HEK293 (cell line): Measurements from ENCODE around the gene SARS2.
A peak's percentile ranks its signal among the peaks of the same experiment; 100 is the strongest.

Source experiments
- HIC1 ChIP-seq: fragments of 450-650 bp; formaldehyde crosslinking; IDR thresholded peaks from 2 replicates; pipeline ENCODE4 v1.5.1; 2016; ENCODE audit warnings: missing biosample characterization, missing genetic modification characterization
- PRDM10 ChIP-seq: fragments of 450-650 bp; formaldehyde crosslinking; IDR thresholded peaks from 2 replicates; pipeline ENCODE4 v1.5.1; 2016; ENCODE audit warnings: missing biosample characterization, missing genetic modification characterization
- SCRT2 ChIP-seq: fragments of 450-650 bp; formaldehyde crosslinking; IDR thresholded peaks from 2 replicates; pipeline ENCODE4 v1.5.1; 2016; ENCODE audit warnings: missing biosample characterization, missing genetic modification characterization
- SP2 ChIP-seq: fragments of 450-650 bp; formaldehyde crosslinking; IDR thresholded peaks from 2 replicates; pipeline ENCODE4 v1.5.1; 2016; ENCODE audit warnings: missing biosample characterization, missing genetic modification characterization
- WT1 ChIP-seq: fragments of 450-650 bp; formaldehyde crosslinking; IDR thresholded peaks from 2 replicates; pipeline ENCODE4 v1.5.1; 2016; ENCODE audit warnings: missing biosample characterization, missing genetic modification characterization
- ZBTB10 ChIP-seq: fragments of 450-650 bp; formaldehyde crosslinking; IDR thresholded peaks from 2 replicates; pipeline ENCODE4 v1.5.1; 2016; ENCODE audit warnings: missing biosample characterization, missing genetic modification characterization
- ZBTB11 ChIP-seq: fragments of 450-650 bp; formaldehyde crosslinking; conservative IDR thresholded peaks from 2 replicates; pipeline ENCODE4 v1.5.1; 2016; ENCODE audit warnings: low read depth, missing biosample characterization, missing genetic modification characterization
- ZEB2 ChIP-seq: fragments of 450-650 bp; formaldehyde crosslinking; IDR thresholded peaks from 2 replicates; pipeline ENCODE4 v1.5.1; 2016; ENCODE audit warnings: missing biosample characterization, missing genetic modification characterization
- ZFHX2 ChIP-seq: fragments of 450-650 bp; formaldehyde crosslinking; conservative IDR thresholded peaks from 2 replicates; pipeline ENCODE4 v1.5.1; 2016; ENCODE audit warnings: missing biosample characterization, missing genetic modification characterization
- ZIC2 ChIP-seq: fragments of 450-650 bp; formaldehyde crosslinking; IDR thresholded peaks from 2 replicates; pipeline ENCODE4 v1.5.1; 2016; ENCODE audit warnings: missing biosample characterization, missing genetic modification characterization
- ZNF155 ChIP-seq: fragments of 450-650 bp; formaldehyde crosslinking; IDR thresholded peaks from 2 replicates; pipeline ENCODE4 v1.5.1; 2016; ENCODE audit warnings: missing biosample characterization, missing genetic modification characterization
- ZNF174 ChIP-seq: fragments of 450-650 bp; formaldehyde crosslinking; IDR thresholded peaks from 2 replicates; pipeline ENCODE4 v1.5.0; 2017; ENCODE audit warnings: missing biosample characterization, mild to moderate bottlenecking, missing genetic modification characterization
- ZNF394 ChIP-seq: fragments of 450-650 bp; formaldehyde crosslinking; IDR thresholded peaks from 2 replicates; pipeline ENCODE4 v1.5.1; 2016; ENCODE audit warnings: missing biosample characterization, missing genetic modification characterization, mild to moderate bottlenecking, moderate library complexity, borderline replicate concordance
- ZNF423 ChIP-seq: fragments of 450-650 bp; formaldehyde crosslinking; IDR thresholded peaks from 2 replicates; pipeline ENCODE4 v1.5.1; 2016; ENCODE audit warnings: missing biosample characterization, missing genetic modification characterization
- ZNF548 ChIP-seq: fragments of 450-650 bp; formaldehyde crosslinking; IDR thresholded peaks from 2 replicates; pipeline ENCODE4 v1.5.1; 2016; ENCODE audit warnings: missing biosample characterization, missing genetic modification characterization
- ZNF701 ChIP-seq: fragments of 450-650 bp; formaldehyde crosslinking; IDR thresholded peaks from 2 replicates; pipeline ENCODE4 v1.5.1; 2016; ENCODE audit warnings: missing biosample characterization, missing genetic modification characterization
- ZNF785 ChIP-seq: fragments of 450-650 bp; formaldehyde crosslinking; IDR thresholded peaks from 2 replicates; pipeline ENCODE4 v1.5.1; 2016; ENCODE audit warnings: missing biosample characterization, missing genetic modification characterization
- TF ChIP-seq, protein P1 (sequence below): fragments of 450-650 bp; formaldehyde crosslinking; IDR thresholded peaks from 2 replicates; pipeline ENCODE4 v1.5.1; 2016; ENCODE audit warnings: missing biosample characterization, missing genetic modification characterization
- TF ChIP-seq, protein P2 (sequence below): fragments of 450-650 bp; formaldehyde crosslinking; conservative IDR thresholded peaks from 2 replicates; pipeline ENCODE4 v1.5.1; 2016; ENCODE audit warnings: low read depth, missing biosample characterization, missing genetic modification characterization

Gene SARS2

DNA sequence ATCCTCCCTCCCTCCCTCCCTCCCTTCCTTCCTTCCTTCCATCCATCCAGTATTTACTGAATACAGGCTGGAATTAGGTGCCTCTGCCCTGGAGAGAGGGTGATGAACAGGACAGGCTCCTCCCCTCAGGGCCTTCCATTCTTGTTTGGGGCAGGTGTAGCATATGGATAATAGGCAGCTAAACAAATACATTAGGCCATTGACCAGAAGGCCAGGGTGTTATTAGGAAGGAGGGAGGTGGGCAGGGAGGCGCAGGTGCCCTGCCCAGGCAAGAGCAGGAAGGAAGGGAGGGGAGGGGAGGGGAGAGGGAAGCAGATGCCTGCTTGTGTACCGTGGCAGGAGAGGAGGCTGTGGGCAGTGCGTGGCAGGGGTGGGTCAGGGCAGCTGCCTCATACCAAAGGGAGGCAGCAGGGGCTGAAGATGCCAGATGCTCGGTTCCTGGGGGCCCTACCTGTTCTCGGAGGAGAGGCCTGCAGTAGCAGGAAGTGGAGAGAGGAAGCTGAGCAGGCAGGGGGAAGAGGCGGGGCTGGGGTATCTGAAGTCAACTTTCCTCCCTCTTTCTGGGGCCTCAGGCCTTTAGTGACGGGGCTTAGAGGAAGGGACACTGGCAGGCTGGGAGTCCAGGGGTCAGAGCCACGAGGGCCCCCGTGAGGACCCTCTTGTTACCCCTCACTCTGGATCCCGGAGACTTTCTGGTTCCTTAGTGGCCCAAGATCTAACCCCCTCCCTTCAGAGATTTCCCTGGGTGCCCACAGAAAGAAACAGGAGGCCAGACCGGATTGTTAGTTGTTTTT lies 52.6 kb downstream of the SARS2 start, which contains the start of gene RINL (continued):
- peak; percentile 60 for TF ChIP-seq SCRT2
- TF ChIP-seq, protein P1, sequence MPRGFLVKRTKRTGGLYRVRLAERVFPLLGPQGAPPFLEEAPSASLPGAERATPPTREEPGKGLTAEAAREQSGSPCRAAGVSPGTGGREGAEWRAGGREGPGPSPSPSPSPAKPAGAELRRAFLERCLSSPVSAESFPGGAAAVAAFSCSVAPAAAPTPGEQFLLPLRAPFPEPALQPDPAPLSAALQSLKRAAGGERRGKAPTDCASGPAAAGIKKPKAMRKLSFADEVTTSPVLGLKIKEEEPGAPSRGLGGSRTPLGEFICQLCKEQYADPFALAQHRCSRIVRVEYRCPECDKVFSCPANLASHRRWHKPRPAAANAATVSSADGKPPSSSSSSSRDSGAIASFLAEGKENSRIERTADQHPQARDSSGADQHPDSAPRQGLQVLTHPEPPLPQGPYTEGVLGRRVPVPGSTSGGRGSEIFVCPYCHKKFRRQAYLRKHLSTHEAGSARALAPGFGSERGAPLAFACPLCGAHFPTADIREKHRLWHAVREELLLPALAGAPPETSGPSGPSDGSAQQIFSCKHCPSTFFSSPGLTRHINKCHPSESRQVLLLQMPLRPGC: no peak
- TF ChIP-seq ZNF548 (tag by site-specific recombination): no peak
- peak; percentile 48; the same call in 1 of the 2 replicates for TF ChIP-seq ZBTB11 (tag by site-specific recombination)
- peak; percentile 21; the same call in 1 of the 2 replicates for TF ChIP-seq ZIC2 (tag by site-specific recombination)
- TF ChIP-seq ZEB2 (tag by site-specific recombination): no peak
- peak; percentile 56 for TF ChIP-seq ZFHX2 (tag by site-specific recombination)
- TF ChIP-seq ZNF701: 0 out of 2 replicates have a peak, but pooled peaks have one; percentile 17
- TF ChIP-seq ZNF174: no peak
- peak; percentile 86; the same call in 1 of the 2 replicates for TF ChIP-seq HIC1 (tag by site-specific recombination)
- TF ChIP-seq PRDM10 (tag by site-specific recombination): peak; percentile 81
- TF ChIP-seq, protein P2, sequence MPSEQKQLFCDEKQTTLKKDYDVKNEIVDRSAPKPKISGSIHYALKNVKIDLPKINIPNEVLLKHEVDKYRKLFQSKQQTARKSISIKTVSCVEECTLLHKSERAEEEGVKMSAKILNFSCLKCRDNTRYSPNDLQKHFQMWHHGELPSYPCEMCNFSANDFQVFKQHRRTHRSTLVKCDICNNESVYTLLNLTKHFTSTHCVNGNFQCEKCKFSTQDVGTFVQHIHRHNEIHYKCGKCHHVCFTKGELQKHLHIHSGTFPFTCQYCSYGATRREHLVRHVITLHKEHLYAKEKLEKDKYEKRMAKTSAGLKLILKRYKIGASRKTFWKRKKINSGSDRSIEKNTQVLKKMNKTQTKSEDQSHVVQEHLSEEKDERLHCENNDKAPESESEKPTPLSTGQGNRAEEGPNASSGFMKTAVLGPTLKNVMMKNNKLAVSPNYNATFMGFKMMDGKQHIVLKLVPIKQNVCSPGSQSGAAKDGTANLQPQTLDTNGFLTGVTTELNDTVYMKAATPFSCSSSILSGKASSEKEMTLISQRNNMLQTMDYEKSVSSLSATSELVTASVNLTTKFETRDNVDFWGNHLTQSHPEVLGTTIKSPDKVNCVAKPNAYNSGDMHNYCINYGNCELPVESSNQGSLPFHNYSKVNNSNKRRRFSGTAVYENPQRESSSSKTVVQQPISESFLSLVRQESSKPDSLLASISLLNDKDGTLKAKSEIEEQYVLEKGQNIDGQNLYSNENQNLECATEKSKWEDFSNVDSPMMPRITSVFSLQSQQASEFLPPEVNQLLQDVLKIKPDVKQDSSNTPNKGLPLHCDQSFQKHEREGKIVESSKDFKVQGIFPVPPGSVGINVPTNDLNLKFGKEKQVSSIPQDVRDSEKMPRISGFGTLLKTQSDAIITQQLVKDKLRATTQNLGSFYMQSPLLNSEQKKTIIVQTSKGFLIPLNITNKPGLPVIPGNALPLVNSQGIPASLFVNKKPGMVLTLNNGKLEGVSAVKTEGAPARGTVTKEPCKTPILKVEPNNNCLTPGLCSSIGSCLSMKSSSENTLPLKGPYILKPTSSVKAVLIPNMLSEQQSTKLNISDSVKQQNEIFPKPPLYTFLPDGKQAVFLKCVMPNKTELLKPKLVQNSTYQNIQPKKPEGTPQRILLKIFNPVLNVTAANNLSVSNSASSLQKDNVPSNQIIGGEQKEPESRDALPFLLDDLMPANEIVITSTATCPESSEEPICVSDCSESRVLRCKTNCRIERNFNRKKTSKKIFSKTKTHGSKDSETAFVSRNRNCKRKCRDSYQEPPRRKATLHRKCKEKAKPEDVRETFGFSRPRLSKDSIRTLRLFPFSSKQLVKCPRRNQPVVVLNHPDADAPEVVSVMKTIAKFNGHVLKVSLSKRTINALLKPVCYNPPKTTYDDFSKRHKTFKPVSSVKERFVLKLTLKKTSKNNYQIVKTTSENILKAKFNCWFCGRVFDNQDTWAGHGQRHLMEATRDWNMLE: peak; percentile 88
- peak; percentile 68 for TF ChIP-seq SP2 (tag by site-specific recombination)
- no peak for TF ChIP-seq ZNF155
- TF ChIP-seq ZNF785 (tag by site-specific recombination): 0 out of 2 replicates have a peak, but pooled peaks have one; percentile 30
- no peak for TF ChIP-seq ZNF423 (tag by site-specific recombination)
- peak; percentile 41; the same call in 1 of the 2 replicates for TF ChIP-seq ZNF394 (tag by site-specific recombination)
- TF ChIP-seq WT1: peak; percentile 48; the same call in 1 of the 2 replicates
- peak; percentile 46; the same call in 1 of the 2 replicates for TF ChIP-seq ZBTB10 (tag by site-specific recombination)
